H7 (cell line): ENCODE measurements around the gene COL24A1. TPM values are rescaled to one million over a fixed set of nuclear protein-coding genes. Genes with fewer than 3 reads are reported as not detected.
"Not testable (repeated sequence)": the region's sequence is repeated elsewhere in the genome, so short reads cannot be mapped to it uniquely, and the experiment has no call there.

Experiments used
- DNase-seq: peaks from one replicate; pipeline ENCODE4 v3.0.0; 2012
- H3K27me3 ChIP-seq: 2 replicates; pipeline ENCODE4 v1.6.0; 2011; ENCODE audit warnings: mild to moderate bottlenecking, low read length; ENCODE audit not compliant: control insufficient read depth, insufficient read depth
- H3K36me3 ChIP-seq: replicated peaks from 2 replicates; pipeline ENCODE4 v1.5.1; 2011; ENCODE audit warnings: low read length; ENCODE audit not compliant: control insufficient read depth, insufficient read depth
- H3K4me3 ChIP-seq: 2 replicates; pipeline ENCODE4 v1.5.1; 2011; ENCODE audit warnings: low read depth, mild to moderate bottlenecking, control low read depth, low read length, moderate library complexity; ENCODE audit not compliant: insufficient read depth
- total RNA-seq: library from RNA; depleted of rRNA; stranded (reverse); fragments of >200 nt; shearing (Covaris generic); gene quantifications from 2 replicates; pipeline ENCODE4 v1.2.3, GENCODE V29; 2014

Gene COL24A1
- total RNA-seq, 1 experiment from 2014 or later = 0.21 TPM

DNA sequence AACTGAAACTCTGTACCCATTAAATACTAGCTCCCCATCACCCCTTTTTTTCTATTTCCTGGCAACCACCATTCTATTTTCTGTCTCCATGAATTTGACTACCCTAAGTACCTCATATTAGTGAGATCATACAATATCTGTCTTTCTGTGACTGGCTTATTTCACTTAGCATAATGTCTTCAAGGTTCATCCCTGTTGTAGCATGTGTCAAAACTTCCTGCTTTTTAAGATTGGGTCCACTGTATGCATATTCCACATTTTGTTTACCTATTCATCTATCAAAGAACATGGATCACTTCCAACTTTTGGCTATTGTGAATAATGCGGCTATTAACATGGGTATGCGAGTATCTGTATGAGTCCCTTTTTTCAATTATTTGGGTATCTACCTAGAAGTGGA lies 266.7 kb downstream of the COL24A1 start:
- no peak overlapping the region for H3K4me3 ChIP-seq
- H3K36me3 ChIP-seq = no peaks in the 10 kb centered on the region
- H3K27me3 ChIP-seq = no peaks in the 10 kb centered on the region
- DNase-seq = no peak

GRCh38 chr1:85888921-85889320 lies 267.7 kb downstream of the COL24A1 start:
- Histone ChIP-seq H3K36me3 (no peaks in the 10 kb centered on the region), H3K4me3 (no peak overlapping the region), H3K27me3 (no peaks in the 10 kb centered on the region)
- DNase-seq = no peak

DNA sequence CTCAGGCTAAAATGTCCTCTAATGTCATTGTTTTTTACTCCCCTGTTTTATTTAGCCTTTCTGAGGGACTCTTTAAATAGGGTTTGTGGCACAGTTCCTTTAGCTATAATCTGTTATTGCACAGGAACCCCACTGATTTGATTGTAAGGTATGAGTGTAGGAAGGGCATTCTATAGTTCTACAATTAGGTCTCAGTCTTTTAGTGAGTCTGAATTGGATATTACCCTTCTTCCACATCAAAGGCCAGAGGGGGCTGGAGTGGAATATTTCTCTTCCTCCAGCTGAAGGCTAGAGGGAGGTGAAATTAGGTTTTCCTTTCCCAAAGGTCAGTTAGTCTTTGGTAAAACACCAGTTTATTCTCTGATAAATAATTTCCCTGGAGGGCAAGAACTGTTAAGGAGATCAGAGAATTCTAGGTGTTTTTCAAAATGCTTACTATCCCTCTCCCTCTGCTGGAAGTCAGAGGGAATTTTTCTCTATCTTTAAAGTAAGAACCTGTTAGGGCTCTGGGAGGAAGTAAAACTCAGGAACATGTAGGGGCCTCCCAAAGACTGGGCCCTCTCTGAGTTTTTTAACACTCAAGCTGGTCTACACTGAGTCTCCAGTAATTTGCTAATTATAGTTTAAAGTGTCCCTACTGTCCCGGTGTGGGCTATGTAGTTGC lies 272.1 kb downstream of the COL24A1 start:
- H3K27me3 ChIP-seq = no peaks in the 10 kb centered on the region
- no peaks in the 10 kb centered on the region for H3K36me3 ChIP-seq
- peak; percentile 38 for DNase-seq
- no peak overlapping the region for H3K4me3 ChIP-seq

GRCh38 chr1:85867189-85867588 lies 289.4 kb downstream of the COL24A1 start:
- no peak overlapping the region for H3K4me3 ChIP-seq
- DNase-seq = no peak
- H3K27me3 ChIP-seq = no peaks in the 10 kb centered on the region
- H3K36me3 ChIP-seq = no peaks in the 10 kb centered on the region

GRCh38 chr1:85865213-85865612 lies 291.4 kb downstream of the COL24A1 start:
- DNase-seq = no peak
- Histone ChIP-seq H3K27me3 (no peaks in the 10 kb centered on the region), H3K4me3 (no peak overlapping the region), H3K36me3 (no peaks in the 10 kb centered on the region)

DNA sequence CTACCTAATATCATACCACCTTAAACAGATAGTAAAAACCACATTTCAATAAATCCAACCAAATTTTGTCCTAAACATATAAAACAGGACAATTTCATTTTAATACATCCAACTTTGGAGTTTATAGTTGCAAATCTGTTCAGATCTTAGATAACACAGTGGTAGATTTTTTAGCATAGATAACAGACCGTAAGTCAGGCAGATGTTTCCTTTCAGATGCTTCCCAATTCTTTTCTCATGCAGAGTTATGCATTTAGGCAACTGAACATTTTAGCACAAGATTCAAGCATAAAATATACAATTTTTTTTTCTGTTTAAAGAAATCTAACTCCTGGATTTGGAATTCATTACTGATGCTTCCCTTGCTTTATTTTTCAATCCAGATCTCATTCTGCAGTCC lies 291.8 kb downstream of the COL24A1 start:
- Histone ChIP-seq H3K4me3 (no peak overlapping the region), H3K27me3 (no peaks in the 10 kb centered on the region), H3K36me3 (no peaks in the 10 kb centered on the region)
- DNase-seq = no peak

- H3K27me3 ChIP-seq, H3K4me3 ChIP-seq, DNase-seq, H3K36me3 ChIP-seq: not testable (repeated sequence)
These were observed 292.9 kb downstream of the COL24A1 start for GRCh38 chr1:85863639-85864038.

DNA sequence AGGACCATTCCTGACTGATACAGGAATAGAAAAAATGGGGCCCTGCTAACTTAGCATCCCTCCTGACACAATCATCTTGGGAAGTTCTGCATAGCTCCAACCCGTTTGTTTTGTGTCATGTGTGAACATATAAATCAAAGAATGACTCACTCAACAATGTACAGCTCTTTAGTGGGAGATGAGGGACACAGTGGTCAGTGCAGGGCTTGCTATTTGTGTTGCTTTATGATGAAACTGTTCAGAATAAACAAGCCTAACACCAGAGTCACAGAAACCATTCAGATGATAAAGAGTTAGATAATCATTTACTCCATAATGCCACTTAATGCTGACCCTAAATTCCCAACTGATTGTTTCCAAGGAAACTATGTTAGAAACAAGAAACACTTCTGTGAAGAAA lies 294.1 kb downstream of the COL24A1 start:
- no peaks in the 10 kb centered on the region for H3K36me3 ChIP-seq
- H3K27me3 ChIP-seq = no peaks in the 10 kb centered on the region
- no peak for DNase-seq
- H3K4me3 ChIP-seq = no peak overlapping the region

- no peak overlapping the region for H3K4me3 ChIP-seq
- no peaks in the 10 kb centered on the region for H3K27me3 ChIP-seq
- H3K36me3 ChIP-seq = no peaks in the 10 kb centered on the region
- DNase-seq = no peak
These were observed 298.6 kb downstream of the COL24A1 start for GRCh38 chr1:85857991-85858390.

DNA sequence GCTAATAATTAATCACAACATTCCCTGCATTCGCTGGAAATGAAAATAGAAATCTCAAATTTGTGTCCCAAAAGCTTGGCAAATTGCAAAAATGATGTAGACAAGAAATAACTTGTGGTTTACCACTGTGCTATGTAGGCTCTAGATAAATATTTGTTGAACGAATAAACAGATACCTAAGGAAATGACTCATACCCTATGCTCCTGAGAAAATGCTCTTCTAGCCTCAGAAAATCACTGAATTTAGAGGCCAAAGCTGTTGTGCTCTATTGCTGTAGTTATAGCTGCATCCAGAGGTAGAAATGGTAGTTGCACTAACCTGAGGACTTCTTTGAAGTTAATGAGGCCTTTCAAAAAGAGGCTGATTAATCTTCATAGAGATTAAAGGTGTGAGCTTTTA lies 306.3 kb downstream of the COL24A1 start:
- Histone ChIP-seq H3K36me3 (no peaks in the 10 kb centered on the region), H3K27me3 (no peaks in the 10 kb centered on the region), H3K4me3 (no peak overlapping the region)
- DNase-seq = no peak

GRCh38 chr1:85849660-85850059 lies 306.9 kb downstream of the COL24A1 start:
- Histone ChIP-seq H3K4me3 (no peak overlapping the region), H3K27me3 (no peaks in the 10 kb centered on the region), H3K36me3 (no peaks in the 10 kb centered on the region)
- no peak for DNase-seq

- Histone ChIP-seq H3K4me3 (no peak overlapping the region), H3K27me3 (no peaks in the 10 kb centered on the region), H3K36me3 (no peaks in the 10 kb centered on the region)
- DNase-seq = no peak
These were observed 309.2 kb downstream of the COL24A1 start for GRCh38 chr1:85847356-85847755.

- Histone ChIP-seq H3K4me3 (no peak overlapping the region), H3K27me3 (no peaks in the 10 kb centered on the region), H3K36me3 (no peaks in the 10 kb centered on the region)
- DNase-seq = no peak
These were observed 309.9 kb downstream of the COL24A1 start for GRCh38 chr1:85846706-85847105.

DNA sequence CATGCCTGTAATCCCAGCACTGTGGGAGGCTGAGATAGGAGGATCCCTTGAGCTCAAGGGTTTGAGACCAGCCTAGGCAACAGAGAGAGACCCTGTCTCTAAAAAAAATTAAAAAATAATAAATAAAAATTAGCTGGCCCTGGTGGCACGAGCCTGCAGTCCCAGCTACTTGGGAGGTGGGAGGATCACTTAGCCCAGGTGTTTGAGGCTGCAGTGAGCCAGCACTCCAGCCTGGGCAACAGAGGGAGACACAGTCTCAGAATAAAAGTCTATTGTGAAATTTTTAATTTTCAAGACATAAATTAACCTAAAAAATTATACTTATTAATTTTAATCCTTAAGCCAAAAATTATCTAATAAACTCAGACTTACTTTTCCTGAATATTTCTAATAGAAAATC lies 317.1 kb downstream of the COL24A1 start:
- DNase-seq = no peak
- H3K27me3 ChIP-seq = no peaks in the 10 kb centered on the region
- H3K4me3 ChIP-seq = no peak overlapping the region
- H3K36me3 ChIP-seq = no peaks in the 10 kb centered on the region

- no peaks in the 10 kb centered on the region for H3K27me3 ChIP-seq
- H3K4me3 ChIP-seq = no peak overlapping the region
- DNase-seq = no peak
- H3K36me3 ChIP-seq = no peaks in the 10 kb centered on the region
These were observed 318.3 kb downstream of the COL24A1 start for GRCh38 chr1:85838238-85838637.

DNA sequence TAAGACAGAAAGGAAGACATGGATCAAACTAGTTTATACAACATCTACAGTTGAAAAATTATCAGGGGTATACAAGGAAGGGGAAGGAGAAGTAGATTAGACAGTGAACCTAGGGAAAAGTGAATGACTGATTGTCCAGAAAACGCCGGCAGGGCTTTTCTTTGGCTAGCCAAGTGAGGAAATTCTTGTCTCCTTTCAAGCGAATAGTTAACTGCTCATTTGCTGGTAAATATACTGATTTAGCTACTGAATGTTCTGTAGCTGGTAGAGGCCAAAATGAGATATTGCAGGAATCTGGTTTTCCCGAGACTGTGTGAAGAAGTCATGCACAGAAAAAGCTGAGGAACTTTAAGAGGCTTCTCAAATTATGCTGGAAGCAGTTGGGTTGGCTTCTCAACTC lies 319.8 kb downstream of the COL24A1 start:
- Histone ChIP-seq H3K36me3 (no peaks in the 10 kb centered on the region), H3K27me3 (no peaks in the 10 kb centered on the region), H3K4me3 (no peak overlapping the region)
- no peak for DNase-seq
